Upper lobe of right lung (tissue), 1 donor: ENCODE data around the gene FBXL22. TPM values are rescaled to one million over a fixed set of nuclear protein-coding genes. Genes with fewer than 3 reads are reported as not detected.

Experiments
- ATAC-seq: fragments of 200-7000 bp; cut with Tn5 transposase; one replicate; pipeline ENCODE4 v1.9.1; 2020; ENCODE audit warnings: mild to moderate bottlenecking, moderate library complexity
- DNase-seq: peaks from one replicate; pipeline ENCODE4 v3.0.0-alpha.2; 2020
- H3K27ac ChIP-seq: fragments of 200-600 bp; one replicate; pipeline ENCODE4 v1.8.0; 2022
- H3K27me3 ChIP-seq: fragments of 200-600 bp; one replicate; pipeline ENCODE4 v1.8.0; 2022; ENCODE audit warnings: mild to moderate bottlenecking
- H3K36me3 ChIP-seq: fragments of 200-600 bp; one replicate; pipeline ENCODE4 v1.8.0; 2022
- H3K4me1 ChIP-seq: fragments of 200-600 bp; one replicate; pipeline ENCODE4 v1.8.0; 2022
- H3K4me3 ChIP-seq: fragments of 200-600 bp; one replicate; pipeline ENCODE4 v1.8.0; 2022; ENCODE audit warnings: mild to moderate bottlenecking
- H3K9me3 ChIP-seq: fragments of 200-600 bp; one replicate; pipeline ENCODE4 v1.8.0; 2022
- CTCF ChIP-seq: fragments of 200-600 bp; IDR thresholded peaks from one replicate; pipeline ENCODE4 v1.8.0; 2022; ENCODE audit warnings: antibody characterized with exemption
- intact Hi-C: fragments of 100-400 bp; cut with DNase I; formaldehyde crosslinking; loops from one replicate; pipeline ENCODE4 v1.11.0; 2022
- total RNA-seq: library from RNA; stranded (reverse); fragmentation: NEBNext Ultra II Directional; extraction: Animal tissue kit (Norgen Biotek cat#: 25700); gene quantifications from one replicate; pipeline ENCODE4 v1.2.1, GENCODE V29; 2021
- donor health status: DM: no; HTN: yes; CAD: no; lungs with severe emphysema.

FBXL22 gene
- total RNA-seq, 1 donor from 2014 or later = 0.98 TPM

GRCh38 chr15:63565536-63566186, 31.5 kb upstream of the FBXL22 start:
- Histone ChIP-seq H3K36me3 (peaks cover 85% of the 10 kb centered on the region), H3K27me3 (no peaks in the 10 kb centered on the region), H3K4me1 (no peaks in the 10 kb centered on the region), H3K4me3 (no peak overlapping the region), H3K27ac (no peak overlapping the region), H3K9me3 (no peaks in the 10 kb centered on the region)
- intact Hi-C loops = no loop called here
- no peak for DNase-seq
- TF ChIP-seq CTCF = no peak
- ATAC-seq = no peak

GRCh38 chr15:63572749-63573464, 24.3 kb upstream of the FBXL22 start:
- peak; percentile 49 for ATAC-seq
- H3K27ac ChIP-seq = no peak overlapping the region
- TF ChIP-seq CTCF = no peak
- H3K36me3 ChIP-seq = peaks cover 85% of the 10 kb centered on the region
- no peaks in the 10 kb centered on the region for H3K27me3 ChIP-seq
- no peaks in the 10 kb centered on the region for H3K4me1 ChIP-seq
- DNase-seq = no peak
- H3K9me3 ChIP-seq = no peaks in the 10 kb centered on the region
- intact Hi-C loops = no loop called here
- H3K4me3 ChIP-seq = no peak overlapping the region

GRCh38 chr15:63573533-63573932, 23.7 kb upstream of the FBXL22 start:
- ATAC-seq = no peak
- TF ChIP-seq CTCF = no peak
- Histone ChIP-seq H3K9me3 (no peaks in the 10 kb centered on the region), H3K36me3 (peaks cover 80% of the 10 kb centered on the region), H3K4me3 (no peak overlapping the region), H3K27ac (no peak overlapping the region), H3K4me1 (no peaks in the 10 kb centered on the region), H3K27me3 (no peaks in the 10 kb centered on the region)
- intact Hi-C loops = no loop called here
- no peak for DNase-seq

- H3K4me1 ChIP-seq = no peaks in the 10 kb centered on the region
- intact Hi-C loops = no loop called here
- no peaks in the 10 kb centered on the region for H3K27me3 ChIP-seq
- no peak overlapping the region for H3K27ac ChIP-seq
- peaks cover 77% of the 10 kb centered on the region for H3K36me3 ChIP-seq
- ATAC-seq = no peak
- no peak overlapping the region for H3K4me3 ChIP-seq
- TF ChIP-seq CTCF = no peak
- no peaks in the 10 kb centered on the region for H3K9me3 ChIP-seq
- DNase-seq = no peak
Measured at GRCh38 chr15:63575312-63575711, 21.9 kb upstream of the FBXL22 start.

- H3K27ac ChIP-seq = no peak overlapping the region
- no peaks in the 10 kb centered on the region for H3K27me3 ChIP-seq
- TF ChIP-seq CTCF = no peak
- peaks cover 66% of the 10 kb centered on the region for H3K36me3 ChIP-seq
- intact Hi-C loops = no loop called here
- ATAC-seq = no peak
- no peaks in the 10 kb centered on the region for H3K4me1 ChIP-seq
- no peaks in the 10 kb centered on the region for H3K9me3 ChIP-seq
- no peak overlapping the region for H3K4me3 ChIP-seq
- DNase-seq = no peak
Measured at GRCh38 chr15:63576441-63576840, 20.7 kb upstream of the FBXL22 start.
